GM20000 (cell line): ENCODE measurements around the gene FADS1.

Experiments
- DNase-seq: peaks from one replicate; pipeline ENCODE4 v3.0.0; 2012; ENCODE audit warnings: low spot score
- TF ChIP-seq, protein P1 (sequence below): IDR thresholded peaks from 2 replicates; pipeline ENCODE4 v1.5.1; 2012; ENCODE audit warnings: mild to moderate bottlenecking, control low read depth; ENCODE audit errors: extremely low read depth, missing control alignments

FADS1 gene

DNA sequence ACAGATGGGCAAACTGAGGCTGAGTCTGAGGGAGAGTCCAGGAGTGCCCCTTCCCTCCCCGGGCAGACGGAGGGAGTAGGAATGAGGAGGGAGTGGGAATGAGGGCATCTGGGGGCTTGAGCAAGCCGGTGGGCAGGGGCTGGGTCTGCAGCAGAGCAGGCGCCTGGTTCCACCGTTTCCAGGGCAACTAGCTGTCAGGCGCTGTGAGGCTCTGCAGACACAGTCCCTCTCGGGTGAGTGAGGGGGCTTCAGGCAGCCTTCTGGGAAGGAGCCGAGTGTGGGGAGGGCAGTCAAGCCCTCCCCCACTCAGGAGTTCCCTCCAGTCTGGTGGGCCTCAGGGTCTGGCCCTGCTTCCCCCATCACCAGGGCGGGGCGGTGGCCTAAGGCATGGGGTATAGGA, 43.4 kb downstream of the FADS1 start:
- TF ChIP-seq, protein P1, sequence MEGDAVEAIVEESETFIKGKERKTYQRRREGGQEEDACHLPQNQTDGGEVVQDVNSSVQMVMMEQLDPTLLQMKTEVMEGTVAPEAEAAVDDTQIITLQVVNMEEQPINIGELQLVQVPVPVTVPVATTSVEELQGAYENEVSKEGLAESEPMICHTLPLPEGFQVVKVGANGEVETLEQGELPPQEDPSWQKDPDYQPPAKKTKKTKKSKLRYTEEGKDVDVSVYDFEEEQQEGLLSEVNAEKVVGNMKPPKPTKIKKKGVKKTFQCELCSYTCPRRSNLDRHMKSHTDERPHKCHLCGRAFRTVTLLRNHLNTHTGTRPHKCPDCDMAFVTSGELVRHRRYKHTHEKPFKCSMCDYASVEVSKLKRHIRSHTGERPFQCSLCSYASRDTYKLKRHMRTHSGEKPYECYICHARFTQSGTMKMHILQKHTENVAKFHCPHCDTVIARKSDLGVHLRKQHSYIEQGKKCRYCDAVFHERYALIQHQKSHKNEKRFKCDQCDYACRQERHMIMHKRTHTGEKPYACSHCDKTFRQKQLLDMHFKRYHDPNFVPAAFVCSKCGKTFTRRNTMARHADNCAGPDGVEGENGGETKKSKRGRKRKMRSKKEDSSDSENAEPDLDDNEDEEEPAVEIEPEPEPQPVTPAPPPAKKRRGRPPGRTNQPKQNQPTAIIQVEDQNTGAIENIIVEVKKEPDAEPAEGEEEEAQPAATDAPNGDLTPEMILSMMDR, result no peak
- no peak for DNase-seq

GRCh38 chr11:61771985-61772455, 44.8 kb downstream of the FADS1 start:
- TF ChIP-seq, protein P1, result no peak
- no peak for DNase-seq

- TF ChIP-seq, protein P1, result no peak
- no peak for DNase-seq
Observed at GRCh38 chr11:61771195-61771894, 45.5 kb downstream of the FADS1 start.

DNA sequence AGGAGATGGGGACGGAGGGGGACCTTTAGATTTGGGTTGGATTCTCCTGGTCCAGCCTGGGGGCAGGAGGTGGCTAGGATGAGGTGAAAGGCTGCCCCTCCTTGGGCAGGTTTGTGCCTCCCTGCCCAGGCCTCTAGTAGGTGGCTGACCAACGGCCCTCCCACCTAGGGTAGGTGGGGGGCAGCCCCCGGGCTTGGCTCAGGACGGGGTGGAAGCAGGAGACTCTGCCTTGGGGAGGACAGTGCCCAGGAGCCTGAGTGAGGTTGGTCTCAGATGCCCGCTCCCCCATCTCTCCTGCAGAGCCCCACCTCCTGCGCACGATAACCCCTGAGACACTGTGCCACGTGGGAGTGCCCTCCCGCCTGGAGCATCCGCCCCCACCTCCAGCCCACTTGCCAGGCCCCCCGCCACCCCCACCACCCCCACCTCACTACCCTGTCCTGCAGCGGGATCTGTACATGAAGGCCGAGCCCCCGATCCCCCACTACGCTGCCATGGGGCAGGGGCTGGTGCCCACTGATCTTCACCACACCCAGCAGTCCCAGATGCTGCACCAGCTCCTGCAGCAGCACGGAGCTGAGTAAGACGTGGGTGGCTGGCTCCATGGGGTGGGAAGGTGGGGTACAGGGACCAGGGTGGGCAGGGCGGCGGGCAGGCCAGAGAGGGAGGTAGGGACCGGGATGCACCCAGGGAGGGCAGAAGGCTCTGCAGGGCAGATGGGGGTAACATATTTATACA, 46.7 kb downstream of the FADS1 start:
- DNase-seq, result no peak
- TF ChIP-seq, protein P1, result no peak

GRCh38 chr11:61769169-61769920, 47.5 kb downstream of the FADS1 start:
- TF ChIP-seq, protein P1, result no peak
- no peak for DNase-seq

- no peak for DNase-seq
- TF ChIP-seq, protein P1, result no peak
Observed at GRCh38 chr11:61768376-61769076, 48.3 kb downstream of the FADS1 start.
